WTC11 (cell line): ENCODE results near the gene DEDD2. TPM values are rescaled to one million over a fixed set of nuclear protein-coding genes. Genes with fewer than 3 reads are reported as not detected.

Source experiments
- ATAC-seq: fragments of 200-7000 bp; cut with Tn5 transposase; 2 replicates; pipeline ENCODE4 v1.10.0; 2021; ENCODE audit warnings: mild to moderate bottlenecking, moderate library complexity
- CTCF ChIA-PET: fragments of 300-600 bp; sonication (Branson Sonifier 250); formaldehyde crosslinking; loops from one replicate; lab custom pipeline; 2021; ENCODE audit warnings: antibody characterized with exemption; lab: Charles Lee
- POLR2A ChIA-PET: fragments of 350-600 bp; sonication (Branson Sonifier 250); formaldehyde crosslinking; loops from one replicate; lab custom pipeline; 2021; ENCODE audit warnings: antibody characterized with exemption; lab: Charles Lee
- DNase-seq: peaks from one replicate; pipeline ENCODE4 v3.0.0; 2021; ENCODE audit warnings: low spot score
- H3K27ac Mint-ChIP-seq: 2 replicates; pipeline ENCODE4 v1.8.0; 2021; ENCODE audit warnings: mixed read lengths
- H3K27me3 Mint-ChIP-seq: 2 replicates; pipeline ENCODE4 v1.8.0; 2021; ENCODE audit warnings: low read depth, mild to moderate bottlenecking, moderate library complexity, mixed read lengths
- H3K36me3 Mint-ChIP-seq: 2 replicates; pipeline ENCODE4 v1.8.0; 2021; ENCODE audit warnings: mixed read lengths
- H3K4me1 Mint-ChIP-seq: 2 replicates; pipeline ENCODE4 v1.8.0; 2022; ENCODE audit warnings: mixed read lengths
- H3K4me3 Mint-ChIP-seq: 2 replicates; pipeline ENCODE4 v1.8.0; 2021; ENCODE audit warnings: mild to moderate bottlenecking, moderate library complexity, mixed read lengths
- H3K9me3 Mint-ChIP-seq: 2 replicates; pipeline ENCODE4 v1.8.0; 2021; ENCODE audit warnings: mixed read lengths
- AFF4 ChIP-seq: sonication (generic); formaldehyde crosslinking; IDR thresholded peaks from 2 replicates; pipeline ENCODE4 v1.8.1; 2023; ENCODE audit warnings: mild to moderate bottlenecking, missing genetic modification reagents, borderline replicate concordance
- AR ChIP-seq: fragments of 250-450 bp; sonication (Bioruptor Pico); IDR thresholded peaks from 2 replicates; pipeline ENCODE4 v1.9.0; 2021; ENCODE audit warnings: mild to moderate bottlenecking
- CBFB ChIP-seq: sonication (generic); formaldehyde crosslinking; IDR thresholded peaks from 2 replicates; pipeline ENCODE4 v1.8.1; 2022; ENCODE audit warnings: mild to moderate bottlenecking, low read depth, missing genetic modification reagents
- E2F1 ChIP-seq: sonication (generic); formaldehyde crosslinking; IDR thresholded peaks from 2 replicates; pipeline ENCODE4 v1.8.0; 2022; ENCODE audit warnings: mild to moderate bottlenecking, missing genetic modification reagents
- ESRRA ChIP-seq: sonication (generic); formaldehyde crosslinking; IDR thresholded peaks from 2 replicates; pipeline ENCODE4 v1.8.1; 2022; ENCODE audit warnings: mild to moderate bottlenecking, missing genetic modification reagents, borderline replicate concordance
- FOXK1 ChIP-seq: sonication (generic); formaldehyde crosslinking; IDR thresholded peaks from 2 replicates; pipeline ENCODE4 v1.8.0; 2022; ENCODE audit warnings: mild to moderate bottlenecking, moderate library complexity, missing genetic modification reagents
- IRF2 ChIP-seq: sonication (generic); formaldehyde crosslinking; IDR thresholded peaks from 2 replicates; pipeline ENCODE4 v1.8.0; 2022; ENCODE audit warnings: low read depth, missing genetic modification reagents, borderline replicate concordance
- NR3C1 ChIP-seq: sonication (generic); formaldehyde crosslinking; conservative IDR thresholded peaks from 2 replicates; pipeline ENCODE4 v1.8.1; 2023; ENCODE audit warnings: low read depth, mild to moderate bottlenecking, missing genetic modification reagents
- RELA ChIP-seq: sonication (generic); formaldehyde crosslinking; IDR thresholded peaks from 2 replicates; pipeline ENCODE4 v1.8.1; 2022; ENCODE audit warnings: missing genetic modification reagents, mild to moderate bottlenecking, borderline replicate concordance
- SP1 ChIP-seq: sonication (generic); formaldehyde crosslinking; conservative IDR thresholded peaks from 2 replicates; pipeline ENCODE4 v1.8.1; 2022; ENCODE audit warnings: missing genetic modification reagents
- ZNF138 ChIP-seq: sonication (generic); formaldehyde crosslinking; conservative IDR thresholded peaks from 2 replicates; pipeline ENCODE4 v1.8.1; 2022; ENCODE audit warnings: mild to moderate bottlenecking, moderate library complexity, missing genetic modification reagents
- ZNF263 ChIP-seq: sonication (generic); formaldehyde crosslinking; IDR thresholded peaks from 2 replicates; pipeline ENCODE4 v1.8.1; 2022; ENCODE audit warnings: low read depth, mild to moderate bottlenecking, moderate library complexity, missing genetic modification reagents
- ZNF423 ChIP-seq: fragments of 250-450 bp; sonication (Bioruptor Pico); IDR thresholded peaks from 2 replicates; pipeline ENCODE4 v2.1.2; 2022; ENCODE audit warnings: mild to moderate bottlenecking, moderate library complexity
- total RNA-seq: library from RNA; stranded (reverse); gene quantifications from 3 replicates; pipeline ENCODE4 v1.2.3, GENCODE V29; 2021
- TF ChIP-seq, protein P1 (sequence below): sonication (generic); formaldehyde crosslinking; IDR thresholded peaks from 2 replicates; pipeline ENCODE4 v1.8.1; 2022; ENCODE audit warnings: low read depth, mild to moderate bottlenecking, moderate library complexity, missing genetic modification reagents, borderline replicate concordance
- TF ChIP-seq, protein P2 (sequence below): sonication (generic); formaldehyde crosslinking; IDR thresholded peaks from 2 replicates; pipeline ENCODE4 v1.8.0; 2023; ENCODE audit warnings: mild to moderate bottlenecking, missing genetic modification reagents
- TF ChIP-seq, protein P3 (sequence below): sonication (generic); formaldehyde crosslinking; IDR thresholded peaks from 2 replicates; pipeline ENCODE4 v1.8.1; 2023; ENCODE audit warnings: mild to moderate bottlenecking, missing genetic modification reagents
- TF ChIP-seq, protein P4 (sequence below): sonication (generic); formaldehyde crosslinking; IDR thresholded peaks from 2 replicates; pipeline ENCODE4 v1.8.0; 2022; ENCODE audit warnings: mild to moderate bottlenecking, missing genetic modification reagents

DEDD2 gene
- total RNA-seq, 1 experiment from 2014 or later = 37.7 TPM

GRCh38 chr19:42232435-42232834, 15.0 kb upstream of the DEDD2 start (continued):
- TF ChIP-seq, protein P1, sequence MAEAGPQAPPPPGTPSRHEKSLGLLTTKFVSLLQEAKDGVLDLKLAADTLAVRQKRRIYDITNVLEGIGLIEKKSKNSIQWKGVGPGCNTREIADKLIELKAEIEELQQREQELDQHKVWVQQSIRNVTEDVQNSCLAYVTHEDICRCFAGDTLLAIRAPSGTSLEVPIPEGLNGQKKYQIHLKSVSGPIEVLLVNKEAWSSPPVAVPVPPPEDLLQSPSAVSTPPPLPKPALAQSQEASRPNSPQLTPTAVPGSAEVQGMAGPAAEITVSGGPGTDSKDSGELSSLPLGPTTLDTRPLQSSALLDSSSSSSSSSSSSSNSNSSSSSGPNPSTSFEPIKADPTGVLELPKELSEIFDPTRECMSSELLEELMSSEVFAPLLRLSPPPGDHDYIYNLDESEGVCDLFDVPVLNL (CRISPR knock-in tag) = no peak
- TF ChIP-seq, all 79 proteins: peak for 0

- ATAC-seq (no peak), DNase-seq (no peak)
- Mint-ChIP-seq H3K9me3 (no peaks in the 10 kb centered on the region), H3K27ac (no peak overlapping the region), H3K4me1 (0 out of 2 replicates have a peak, but pooled peaks cover 4% of the 10 kb centered on the region), H3K27me3 (no peaks in the 10 kb centered on the region), H3K4me3 (no peak overlapping the region), H3K36me3 (peaks cover 58% of the 10 kb centered on the region)
- ChIA-PET CTCF (interaction anchor here (2.1 kb wide), 1 partner anchor 122 kb away, joined by 6 read pairs; no protein-coding TSS in a partner anchor), POLR2A (interaction anchor here (1.0 kb wide), 1 partner anchor 12 kb away, joined by 3 read pairs; no protein-coding TSS in a partner anchor)
- no peak for TF ChIP-seq IRF2 (CRISPR knock-in tag)
Measured at GRCh38 chr19:42230571-42230970, 13.1 kb upstream of the DEDD2 start.

- Mint-ChIP-seq H3K27ac (peak overlapping the region; percentile 41; the same call in 1 of the 2 replicates), H3K4me1 (0 out of 2 replicates have a peak, but pooled peaks cover 4% of the 10 kb centered on the region), H3K9me3 (no peaks in the 10 kb centered on the region), H3K27me3 (no peaks in the 10 kb centered on the region), H3K4me3 (no peak overlapping the region), H3K36me3 (peaks cover 54% of the 10 kb centered on the region)
- ATAC-seq (no peak), DNase-seq (no peak)
- ChIA-PET CTCF (interaction anchor here (1.1 to 2.1 kb wide), 2 partner anchors 13 to 121 kb away, joined by 4 to 6 read pairs; partner anchors contain the start of gene GSK3A), POLR2A (interaction anchor here (1.0 kb wide), 1 partner anchor 13 kb away, joined by 3 read pairs; no protein-coding TSS in a partner anchor)
- TF ChIP-seq ZNF263 (CRISPR knock-in tag) = no peak
- TF ChIP-seq FOXK1 (CRISPR knock-in tag) = no peak
- no peak for TF ChIP-seq ESRRA
- no peak for TF ChIP-seq NR3C1 (CRISPR knock-in tag)
- no peak for TF ChIP-seq AFF4
- no peak for TF ChIP-seq E2F1 (CRISPR knock-in tag)
- no peak for TF ChIP-seq ZNF138 (CRISPR knock-in tag)
- TF ChIP-seq RELA (CRISPR knock-in tag) = no peak
- TF ChIP-seq, protein P2, sequence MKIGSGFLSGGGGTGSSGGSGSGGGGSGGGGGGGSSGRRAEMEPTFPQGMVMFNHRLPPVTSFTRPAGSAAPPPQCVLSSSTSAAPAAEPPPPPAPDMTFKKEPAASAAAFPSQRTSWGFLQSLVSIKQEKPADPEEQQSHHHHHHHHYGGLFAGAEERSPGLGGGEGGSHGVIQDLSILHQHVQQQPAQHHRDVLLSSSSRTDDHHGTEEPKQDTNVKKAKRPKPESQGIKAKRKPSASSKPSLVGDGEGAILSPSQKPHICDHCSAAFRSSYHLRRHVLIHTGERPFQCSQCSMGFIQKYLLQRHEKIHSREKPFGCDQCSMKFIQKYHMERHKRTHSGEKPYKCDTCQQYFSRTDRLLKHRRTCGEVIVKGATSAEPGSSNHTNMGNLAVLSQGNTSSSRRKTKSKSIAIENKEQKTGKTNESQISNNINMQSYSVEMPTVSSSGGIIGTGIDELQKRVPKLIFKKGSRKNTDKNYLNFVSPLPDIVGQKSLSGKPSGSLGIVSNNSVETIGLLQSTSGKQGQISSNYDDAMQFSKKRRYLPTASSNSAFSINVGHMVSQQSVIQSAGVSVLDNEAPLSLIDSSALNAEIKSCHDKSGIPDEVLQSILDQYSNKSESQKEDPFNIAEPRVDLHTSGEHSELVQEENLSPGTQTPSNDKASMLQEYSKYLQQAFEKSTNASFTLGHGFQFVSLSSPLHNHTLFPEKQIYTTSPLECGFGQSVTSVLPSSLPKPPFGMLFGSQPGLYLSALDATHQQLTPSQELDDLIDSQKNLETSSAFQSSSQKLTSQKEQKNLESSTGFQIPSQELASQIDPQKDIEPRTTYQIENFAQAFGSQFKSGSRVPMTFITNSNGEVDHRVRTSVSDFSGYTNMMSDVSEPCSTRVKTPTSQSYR (CRISPR knock-in tag) = no peak
- TF ChIP-seq ZNF423 (CRISPR knock-in tag) = no peak
- no peak for TF ChIP-seq SP1
- TF ChIP-seq AR = no peak
- no peak for TF ChIP-seq CBFB (CRISPR knock-in tag)
- TF ChIP-seq, protein P3, sequence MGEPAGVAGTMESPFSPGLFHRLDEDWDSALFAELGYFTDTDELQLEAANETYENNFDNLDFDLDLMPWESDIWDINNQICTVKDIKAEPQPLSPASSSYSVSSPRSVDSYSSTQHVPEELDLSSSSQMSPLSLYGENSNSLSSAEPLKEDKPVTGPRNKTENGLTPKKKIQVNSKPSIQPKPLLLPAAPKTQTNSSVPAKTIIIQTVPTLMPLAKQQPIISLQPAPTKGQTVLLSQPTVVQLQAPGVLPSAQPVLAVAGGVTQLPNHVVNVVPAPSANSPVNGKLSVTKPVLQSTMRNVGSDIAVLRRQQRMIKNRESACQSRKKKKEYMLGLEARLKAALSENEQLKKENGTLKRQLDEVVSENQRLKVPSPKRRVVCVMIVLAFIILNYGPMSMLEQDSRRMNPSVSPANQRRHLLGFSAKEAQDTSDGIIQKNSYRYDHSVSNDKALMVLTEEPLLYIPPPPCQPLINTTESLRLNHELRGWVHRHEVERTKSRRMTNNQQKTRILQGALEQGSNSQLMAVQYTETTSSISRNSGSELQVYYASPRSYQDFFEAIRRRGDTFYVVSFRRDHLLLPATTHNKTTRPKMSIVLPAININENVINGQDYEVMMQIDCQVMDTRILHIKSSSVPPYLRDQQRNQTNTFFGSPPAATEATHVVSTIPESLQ = no peak
- TF ChIP-seq, protein P4, sequence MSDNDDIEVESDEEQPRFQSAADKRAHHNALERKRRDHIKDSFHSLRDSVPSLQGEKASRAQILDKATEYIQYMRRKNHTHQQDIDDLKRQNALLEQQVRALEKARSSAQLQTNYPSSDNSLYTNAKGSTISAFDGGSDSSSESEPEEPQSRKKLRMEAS (CRISPR knock-in tag) = no peak
Measured at GRCh38 chr19:42229855-42230351, 12.4 kb upstream of the DEDD2 start.
